ENCODE results near the gene NRG4. TPM values are rescaled to one million over a fixed set of nuclear protein-coding genes. Genes with fewer than 3 reads are reported as not detected.
A peak's percentile ranks its signal among the peaks of the same experiment; 100 is the strongest.
"Not testable (repeated sequence)": the region's sequence is repeated elsewhere in the genome, so short reads cannot be mapped to it uniquely, and the experiment has no call there.

The NRG4 gene
- total RNA-seq, 4 donors from 2014 or later: 2.8 to 5.1 (median 3.5) TPM; not detected in 1

DNA sequence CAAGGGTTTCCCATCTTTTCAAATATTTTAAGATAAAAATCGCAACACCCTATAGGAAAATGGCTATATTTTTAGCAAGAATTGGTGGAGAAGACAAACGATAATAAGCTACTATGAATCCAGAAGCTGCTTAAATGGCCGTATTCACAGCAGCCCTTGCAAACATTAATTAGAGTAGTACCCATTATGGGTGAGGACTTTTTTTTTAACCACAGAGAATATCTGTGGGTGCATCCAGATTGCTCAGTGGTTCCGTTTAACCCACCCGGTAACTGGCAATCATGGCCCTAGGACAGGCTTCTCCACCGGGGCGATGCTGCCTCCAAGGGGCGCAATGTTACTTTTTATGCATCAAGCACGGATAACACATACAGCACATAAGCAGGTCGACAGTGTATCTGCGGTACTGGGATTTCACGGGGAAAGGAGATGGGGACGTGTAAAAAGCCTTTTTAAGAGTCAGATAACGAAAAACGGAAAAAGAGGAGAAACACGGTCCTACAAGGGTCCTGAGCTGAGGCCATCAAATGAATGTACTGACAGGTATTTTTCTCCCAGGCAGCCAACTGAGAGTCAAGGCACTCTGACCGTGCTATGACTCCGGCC is 46.6 kb upstream of the NRG4 start:
- TF ChIP-seq EP300 (IDR thresholded peaks at IDR 0.05; ENCODE audit: low read depth) (no peak), POLR2A (IDR thresholded peaks at IDR 0.05) (no peak), POLR2AphosphoS5 (IDR thresholded peaks at IDR 0.05) (no peak)
- no peaks in the 10 kb centered on the region for H3K9me3 ChIP-seq
- H3K27ac ChIP-seq: no peak overlapping the region
- in situ Hi-C loops (cut with MboI; ENCODE audit: low pct_ligation_motif_present in 1 of 4, low pct_unique_long_range_greater_than_20kb in 1 of 4, low sequenced_read_pairs in 3 of 4): no loop called here
- WGBS, 2 donors (ENCODE audit: low coverage in 1 of 2): 7 to 8% methylated on average over 11 to 18 of the region's 18 CpGs
- peaks cover 7 to 21% (median 16%) of the 10 kb centered on the region in 4 donors for H3K4me1 ChIP-seq
- H3K27me3 ChIP-seq: peaks cover 80% of the 10 kb centered on the region
- no peaks in the 10 kb centered on the region for H3K36me3 ChIP-seq
- no peak for DNase-seq
- H3K4me3 ChIP-seq: peak overlapping the region; percentile 44 to 70 (median 54)
- intact Hi-C loops (cut with DNase I; ENCODE audit: low total_unique reads): loop anchor here (10.0 kb wide), 1 partner anchor 76 kb away; no protein-coding TSS in a partner anchor

DNA sequence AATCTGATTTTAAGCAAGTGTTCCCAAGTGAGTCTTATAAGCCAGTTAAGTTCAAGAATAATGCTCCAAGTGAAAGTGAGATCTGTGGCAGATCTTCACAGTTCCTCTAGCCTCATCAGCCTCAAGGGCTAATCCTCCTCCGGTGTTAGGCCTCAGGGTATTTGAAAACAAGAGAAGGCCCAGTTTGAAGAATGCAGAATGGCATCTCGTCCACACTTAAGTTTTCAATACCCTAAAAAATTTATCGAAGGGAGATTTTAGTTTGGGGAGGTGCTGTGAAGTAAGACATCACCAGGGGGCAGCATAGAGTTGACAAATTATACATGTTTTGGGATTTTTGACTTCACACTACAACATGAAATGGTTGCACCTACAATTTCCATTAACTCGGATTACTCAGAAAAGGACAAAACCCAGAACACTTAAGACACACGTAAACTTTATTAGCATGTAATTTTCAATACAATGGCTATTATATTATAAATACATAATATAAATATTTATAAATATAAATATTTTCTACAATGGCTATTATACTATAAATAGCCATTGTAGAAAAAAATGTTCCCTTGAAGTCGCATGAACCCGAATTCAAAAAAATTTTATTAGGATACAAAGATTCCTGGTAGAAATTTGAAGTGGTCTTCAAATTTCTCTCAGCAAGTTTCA is 45.2 kb upstream of the NRG4 start:
- TF ChIP-seq POLR2AphosphoS5 (IDR thresholded peaks at IDR 0.05) (no peak), EP300 (IDR thresholded peaks at IDR 0.05; ENCODE audit: low read depth) (no peak), POLR2A (IDR thresholded peaks at IDR 0.05) (no peak)
- TF ChIP-seq, protein P1, sequence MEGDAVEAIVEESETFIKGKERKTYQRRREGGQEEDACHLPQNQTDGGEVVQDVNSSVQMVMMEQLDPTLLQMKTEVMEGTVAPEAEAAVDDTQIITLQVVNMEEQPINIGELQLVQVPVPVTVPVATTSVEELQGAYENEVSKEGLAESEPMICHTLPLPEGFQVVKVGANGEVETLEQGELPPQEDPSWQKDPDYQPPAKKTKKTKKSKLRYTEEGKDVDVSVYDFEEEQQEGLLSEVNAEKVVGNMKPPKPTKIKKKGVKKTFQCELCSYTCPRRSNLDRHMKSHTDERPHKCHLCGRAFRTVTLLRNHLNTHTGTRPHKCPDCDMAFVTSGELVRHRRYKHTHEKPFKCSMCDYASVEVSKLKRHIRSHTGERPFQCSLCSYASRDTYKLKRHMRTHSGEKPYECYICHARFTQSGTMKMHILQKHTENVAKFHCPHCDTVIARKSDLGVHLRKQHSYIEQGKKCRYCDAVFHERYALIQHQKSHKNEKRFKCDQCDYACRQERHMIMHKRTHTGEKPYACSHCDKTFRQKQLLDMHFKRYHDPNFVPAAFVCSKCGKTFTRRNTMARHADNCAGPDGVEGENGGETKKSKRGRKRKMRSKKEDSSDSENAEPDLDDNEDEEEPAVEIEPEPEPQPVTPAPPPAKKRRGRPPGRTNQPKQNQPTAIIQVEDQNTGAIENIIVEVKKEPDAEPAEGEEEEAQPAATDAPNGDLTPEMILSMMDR (IDR thresholded peaks at IDR 0.05): peak; percentile 55 to 74 (median 71)
- in situ Hi-C loops (cut with MboI; ENCODE audit: low pct_ligation_motif_present in 1 of 4, low pct_unique_long_range_greater_than_20kb in 1 of 4, low sequenced_read_pairs in 3 of 4) (no loop called here), intact Hi-C loops (cut with DNase I; ENCODE audit: low total_unique reads) (loop anchor here (10.0 kb wide), 1 partner anchor 77 kb away; no protein-coding TSS in a partner anchor)
- 3 to 4% methylated on average over 7 of the region's 7 CpGs for WGBS, 2 donors (ENCODE audit: low coverage in 1 of 2)
- peak; percentile 14 for DNase-seq
- H3K4me1 ChIP-seq: peaks cover 7 to 21% (median 16%) of the 10 kb centered on the region in 4 donors
- H3K27ac ChIP-seq: no peak overlapping the region
- peaks cover 77% of the 10 kb centered on the region for H3K27me3 ChIP-seq
- H3K4me3 ChIP-seq: no peak overlapping the region
- H3K9me3 ChIP-seq: no peaks in the 10 kb centered on the region
- H3K36me3 ChIP-seq: no peaks in the 10 kb centered on the region

DNA sequence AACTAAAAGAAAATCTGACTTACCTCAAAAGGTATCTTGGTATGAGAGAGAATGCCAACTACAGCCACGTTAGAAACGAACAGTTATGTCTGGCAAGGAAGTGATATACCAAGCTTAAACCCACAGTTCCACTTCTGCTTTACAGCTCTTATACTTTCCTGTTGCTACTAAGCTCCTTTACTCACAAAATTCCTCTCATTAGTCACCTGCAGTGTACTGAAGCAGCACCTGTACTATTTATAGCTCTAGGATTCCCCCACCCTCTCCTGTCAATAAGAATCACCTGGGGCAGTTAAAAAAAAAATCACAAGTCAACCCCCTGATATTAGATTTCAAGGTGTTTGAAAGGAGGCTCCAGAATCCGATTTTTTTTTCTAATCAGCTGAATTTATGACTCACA is 44.7 kb upstream of the NRG4 start:
- H3K27me3 ChIP-seq: peaks cover 77% of the 10 kb centered on the region
- H3K4me1 ChIP-seq: peaks cover 7 to 21% (median 16%) of the 10 kb centered on the region in 4 donors
- H3K36me3 ChIP-seq: no peaks in the 10 kb centered on the region
- intact Hi-C loops (cut with DNase I; ENCODE audit: low total_unique reads) (loop anchor here (10.0 kb wide), 1 partner anchor 78 kb away; no protein-coding TSS in a partner anchor), in situ Hi-C loops (cut with MboI; ENCODE audit: low pct_ligation_motif_present in 1 of 4, low pct_unique_long_range_greater_than_20kb in 1 of 4, low sequenced_read_pairs in 3 of 4) (no loop called here)
- TF ChIP-seq POLR2A (IDR thresholded peaks at IDR 0.05) (no peak), EP300 (IDR thresholded peaks at IDR 0.05; ENCODE audit: low read depth) (no peak), POLR2AphosphoS5 (IDR thresholded peaks at IDR 0.05) (no peak)
- TF ChIP-seq, protein P1 (IDR thresholded peaks at IDR 0.05): no peak
- no peaks in the 10 kb centered on the region for H3K9me3 ChIP-seq
- H3K4me3 ChIP-seq: no peak overlapping the region
- no peak for DNase-seq
- WGBS, 2 donors (ENCODE audit: low coverage in 1 of 2): 4 to 10% methylated on average over 3 of the region's 3 CpGs
- H3K27ac ChIP-seq: no peak overlapping the region

DNA sequence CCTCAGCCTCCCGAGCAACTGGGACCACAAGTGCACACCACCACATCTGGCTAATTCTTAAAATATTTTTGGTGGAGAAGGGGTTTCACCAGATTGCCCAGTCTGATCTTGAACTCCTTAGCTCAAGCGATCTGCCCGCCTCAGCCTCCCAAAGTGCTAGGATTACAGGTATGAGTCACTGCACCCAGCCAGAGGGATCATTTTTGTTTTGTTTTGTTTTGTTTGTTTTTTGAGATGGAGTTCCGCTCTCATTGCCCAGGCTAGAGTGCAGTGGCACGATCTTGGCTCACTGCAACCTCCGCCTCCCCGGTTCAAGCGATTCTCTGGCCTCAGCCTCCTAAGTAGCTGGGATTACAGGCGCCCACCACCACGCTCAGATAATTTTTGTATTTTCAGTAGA is 42.0 kb upstream of the NRG4 start:
- H3K27ac ChIP-seq; H3K36me3 ChIP-seq; DNase-seq; H3K9me3 ChIP-seq; H3K4me3 ChIP-seq; in situ Hi-C loops (cut with MboI; ENCODE audit: low pct_ligation_motif_present in 1 of 4, low pct_unique_long_range_greater_than_20kb in 1 of 4, low sequenced_read_pairs in 3 of 4): not testable (repeated sequence)
- intact Hi-C loops (cut with DNase I; ENCODE audit: low total_unique reads): loop anchor here (10.0 kb wide), 1 partner anchor 81 kb away; no protein-coding TSS in a partner anchor
- Histone ChIP-seq H3K4me1 (peaks cover 7 to 14% (median 11%) of the 10 kb centered on the region in 4 donors), H3K27me3 (peaks cover 57% of the 10 kb centered on the region)
- 87 to 88% methylated on average over 5 to 10 of the region's 10 CpGs for WGBS, 2 donors (ENCODE audit: low coverage in 1 of 2)

DNA sequence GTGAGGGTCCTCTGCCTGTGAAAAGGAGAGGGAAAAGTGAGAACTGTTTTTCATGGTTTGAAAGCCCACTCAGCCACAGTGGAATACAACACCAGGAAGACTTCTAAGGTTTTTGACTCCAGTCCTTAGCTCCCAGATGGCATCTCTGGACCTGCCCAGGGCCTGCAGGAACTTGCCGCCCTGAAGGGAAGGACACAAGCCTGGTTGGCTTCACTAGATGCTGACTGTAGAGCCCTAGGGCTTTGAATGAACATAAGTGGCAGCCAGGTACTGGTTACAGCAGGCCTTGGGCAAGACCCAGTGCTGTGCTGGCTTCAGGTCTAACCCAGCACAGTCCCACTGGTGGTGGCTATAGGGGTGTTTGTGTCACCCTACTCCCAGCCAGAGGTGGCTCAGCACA is 26.3 kb upstream of the NRG4 start:
- Histone ChIP-seq H3K36me3 (no peaks in the 10 kb centered on the region), H3K27ac (no peak overlapping the region), H3K4me1 (no peaks in the 10 kb centered on the region), H3K4me3 (no peak overlapping the region), H3K27me3 (peaks cover 3% of the 10 kb centered on the region), H3K9me3 (peaks cover 6 to 7% of the 10 kb centered on the region in 2 donors)
- intact Hi-C loops (cut with DNase I; ENCODE audit: low total_unique reads) (no loop called here), in situ Hi-C loops (cut with MboI; ENCODE audit: low pct_ligation_motif_present in 1 of 4, low pct_unique_long_range_greater_than_20kb in 1 of 4, low sequenced_read_pairs in 3 of 4) (no loop called here)
- no peak for DNase-seq
- 100% methylated on average over 1 of the region's 1 CpG; no CpG with 5 or more reads in 1 of the 2 donors for WGBS, 2 donors (ENCODE audit: low coverage in 1 of 2)
- TF ChIP-seq EP300 (IDR thresholded peaks at IDR 0.05; ENCODE audit: low read depth) (no peak), POLR2AphosphoS5 (IDR thresholded peaks at IDR 0.05) (no peak), POLR2A (IDR thresholded peaks at IDR 0.05) (no peak)
- TF ChIP-seq, protein P1 (IDR thresholded peaks at IDR 0.05): no peak

Data from transverse colon (tissue), 4 donors.